ENCODE results near the gene CDCP1.

Gene CDCP1

GRCh38 chr3:45043728-45044299, 102.4 kb downstream of the CDCP1 start:
- no peak for TF ChIP-seq POLR2A (IDR thresholded peaks at IDR 0.05; ENCODE audit: low read depth, low read length)
- peak; percentile 42 for DNase-seq (ENCODE audit: insufficient read length, low spot score)
- FAIRE-seq: peak; percentile 81

GRCh38 chr3:45042162-45042561, 104.0 kb downstream of the CDCP1 start:
- TF ChIP-seq POLR2A (IDR thresholded peaks at IDR 0.05; ENCODE audit: low read depth, low read length): no peak
- no peak for FAIRE-seq
- no peak for DNase-seq (ENCODE audit: insufficient read length, low spot score)

GRCh38 chr3:45041666-45042065, 104.5 kb downstream of the CDCP1 start:
- DNase-seq (ENCODE audit: insufficient read length, low spot score) (no peak), FAIRE-seq (no peak)
- TF ChIP-seq POLR2A (IDR thresholded peaks at IDR 0.05; ENCODE audit: low read depth, low read length): no peak

- DNase-seq (ENCODE audit: insufficient read length, low spot score) (peak; percentile 80), FAIRE-seq (peak; percentile 89)
- no peak for TF ChIP-seq POLR2A (IDR thresholded peaks at IDR 0.05; ENCODE audit: low read depth, low read length)
Measured at GRCh38 chr3:45037720-45038455, 108.3 kb downstream of the CDCP1 start.

DNA sequence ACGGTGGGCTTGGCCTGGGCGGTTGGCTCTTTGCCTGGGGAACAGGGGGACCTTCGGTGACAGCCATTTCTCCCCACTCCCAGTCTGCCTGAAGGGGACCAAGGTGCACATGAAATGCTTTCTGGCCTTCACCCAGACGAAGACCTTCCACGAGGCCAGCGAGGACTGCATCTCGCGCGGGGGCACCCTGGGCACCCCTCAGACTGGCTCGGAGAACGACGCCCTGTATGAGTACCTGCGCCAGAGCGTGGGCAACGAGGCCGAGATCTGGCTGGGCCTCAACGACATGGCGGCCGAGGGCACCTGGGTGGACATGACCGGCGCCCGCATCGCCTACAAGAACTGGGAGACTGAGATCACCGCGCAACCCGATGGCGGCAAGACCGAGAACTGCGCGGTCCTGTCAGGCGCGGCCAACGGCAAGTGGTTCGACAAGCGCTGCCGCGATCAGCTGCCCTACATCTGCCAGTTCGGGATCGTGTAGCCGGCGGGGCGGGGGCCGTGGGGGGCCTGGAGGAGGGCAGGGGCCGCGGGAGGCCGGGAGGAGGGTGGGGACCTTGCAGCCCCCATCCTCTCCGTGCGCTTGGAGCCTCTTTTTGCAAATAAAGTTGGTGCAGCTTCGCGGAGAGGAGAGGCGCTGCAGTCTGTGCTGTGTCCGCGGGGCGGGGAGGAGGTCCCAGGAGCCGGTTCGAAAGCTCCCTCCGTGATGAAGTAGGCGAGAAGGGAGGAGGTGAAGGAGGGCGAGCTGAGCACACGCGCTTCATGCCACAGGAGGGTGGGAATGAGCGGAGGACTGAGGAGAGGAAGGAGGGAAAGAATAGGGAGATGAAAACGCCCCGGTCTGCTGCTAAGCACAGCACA, 110.5 kb downstream of the CDCP1 start:
- no peak for TF ChIP-seq POLR2A (IDR thresholded peaks at IDR 0.05; ENCODE audit: low read depth, low read length)
- DNase-seq (ENCODE audit: insufficient read length, low spot score) (no peak), FAIRE-seq (no peak)

GRCh38 chr3:45034612-45035252, 111.4 kb downstream of the CDCP1 start:
- DNase-seq (ENCODE audit: insufficient read length, low spot score): no peak
- TF ChIP-seq POLR2A (IDR thresholded peaks at IDR 0.05; ENCODE audit: low read depth, low read length): no peak
- no peak for FAIRE-seq

- FAIRE-seq: no peak
- no peak for DNase-seq (ENCODE audit: insufficient read length, low spot score)
Measured at GRCh38 chr3:45033791-45034190, 112.4 kb downstream of the CDCP1 start.

More at GRCh38 chr3:45033791-45034190, 112.4 kb downstream of the CDCP1 start:
- no peak for TF ChIP-seq POLR2A (IDR thresholded peaks at IDR 0.05; ENCODE audit: low read depth, low read length)
